Measurements from ENCODE around the gene ZNF420.

Gene ZNF420

DNA sequence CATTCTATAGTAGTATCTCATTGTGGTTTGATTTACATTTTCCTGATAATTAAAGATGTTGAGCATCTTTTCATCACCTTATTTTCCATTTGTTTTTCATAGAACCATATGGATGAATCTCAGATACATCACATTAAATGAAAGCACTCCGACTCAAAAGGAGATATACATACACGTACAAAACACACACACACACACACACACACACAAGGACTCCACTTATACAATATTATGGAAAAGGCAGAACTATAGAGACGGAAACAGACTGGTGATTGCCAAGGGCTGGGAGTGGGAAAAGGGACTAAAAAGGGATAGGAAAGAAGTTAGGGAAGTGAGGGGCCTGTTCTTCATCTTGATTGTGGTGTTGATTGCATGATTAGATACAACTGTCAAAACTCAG lies 70.0 kb downstream of the ZNF420 start:
- DNase-seq (ENCODE audit: low read depth in 3 of 3), result no peak

DNA sequence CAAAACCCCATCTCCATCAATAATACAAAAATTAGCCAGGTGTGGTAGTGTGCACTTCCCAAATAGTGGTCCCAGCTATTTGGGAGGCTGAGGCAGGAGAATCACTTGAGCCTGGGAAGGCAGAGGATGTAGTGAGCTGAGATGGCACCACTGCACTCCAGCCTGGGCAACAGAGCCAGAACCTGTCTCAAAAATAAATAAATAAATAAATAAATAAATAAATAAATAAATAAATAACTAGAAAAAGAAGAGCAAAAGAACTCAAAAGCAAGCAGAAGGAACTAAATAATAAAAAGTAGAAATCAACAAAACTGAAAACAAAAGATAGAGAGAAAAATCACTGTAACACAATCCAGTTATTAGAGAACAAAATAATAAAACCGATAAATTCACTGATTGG lies 81.9 kb downstream of the ZNF420 start:
- DNase-seq (ENCODE audit: low read depth in 3 of 3), result no peak

DNA sequence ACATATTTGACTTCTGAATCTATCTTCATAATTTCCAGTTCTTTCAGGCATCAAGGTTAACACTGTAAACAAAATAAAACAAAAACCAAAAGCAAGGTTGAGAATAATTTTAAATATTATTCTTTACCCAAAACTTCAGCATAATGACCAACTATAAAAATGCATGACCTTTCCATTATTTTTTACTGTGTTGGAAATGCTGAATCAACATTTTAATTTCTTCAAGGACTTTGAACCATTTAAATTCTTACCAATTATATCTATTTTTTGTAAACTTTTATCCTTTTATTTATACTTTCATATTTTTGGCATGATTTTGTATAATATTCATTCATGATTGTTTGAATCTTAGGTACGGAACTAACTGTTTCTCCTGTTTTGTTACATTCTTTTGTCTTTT lies 87.4 kb downstream of the ZNF420 start:
- DNase-seq (ENCODE audit: low read depth in 3 of 3), result no peak

DNA sequence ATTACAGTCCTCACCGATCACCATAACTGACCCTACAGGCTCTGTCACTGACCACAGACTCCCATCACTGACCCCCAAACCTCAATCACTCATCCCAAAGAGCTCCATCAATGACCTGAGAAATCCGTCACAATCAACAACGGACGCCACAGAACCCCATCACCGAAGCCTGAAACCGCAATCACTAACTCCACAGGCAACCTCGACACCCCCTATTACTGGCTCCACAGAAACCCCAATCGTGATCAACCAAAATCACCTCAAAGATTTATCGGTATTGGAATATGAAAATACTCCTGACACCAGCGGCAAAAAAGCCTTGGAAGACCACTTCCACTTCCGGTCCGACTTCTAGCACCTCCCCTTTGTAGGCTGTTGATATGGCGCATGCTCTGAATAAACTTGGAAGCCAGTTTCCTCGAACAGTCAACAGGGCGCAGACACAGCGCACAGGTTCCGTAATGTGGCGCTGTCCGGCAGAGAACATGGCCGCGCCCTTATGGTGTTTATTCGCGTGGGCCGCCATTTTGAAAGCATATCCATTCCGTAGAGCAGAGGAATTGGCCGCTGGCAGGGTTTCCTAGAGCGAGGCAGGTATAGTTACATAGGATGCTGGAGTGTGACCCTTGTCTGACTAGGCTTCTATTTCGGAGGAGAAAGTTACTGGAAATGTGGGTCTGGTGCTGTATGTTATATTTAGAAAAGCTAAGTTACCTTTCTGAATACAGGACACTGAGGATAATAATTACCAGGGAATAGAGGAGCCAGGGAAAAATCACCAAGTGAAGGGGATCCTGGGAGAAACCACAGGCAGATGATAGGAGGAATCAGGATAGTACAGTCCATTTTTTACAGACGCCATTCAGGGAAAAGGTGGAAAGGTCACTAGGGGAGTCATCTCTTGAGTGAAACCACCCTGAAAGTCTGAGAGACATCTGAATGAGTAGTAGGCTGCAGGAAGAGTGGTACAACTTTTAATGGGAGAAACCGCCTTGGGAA lies 94.4 kb downstream of the ZNF420 start, which contains the start of gene ZNF585A:
TSS of gene ZNF585A (minus strand) at position 328 of the 999 bp plus-strand sequence. CDS start 2,785 bp downstream, outside the sequence.
- peak; percentile 64 to 84 (median 83) for DNase-seq (ENCODE audit: low read depth in 3 of 3)

Measured in stimulated activated CD4-positive, alpha-beta T cell treated with anti-CD3 and anti-CD28 coated beads, TNF-alpha, amount 100 ng/mL, for 4 hours (primary cell).